ENCODE measurements around the gene CD34.

DNA sequence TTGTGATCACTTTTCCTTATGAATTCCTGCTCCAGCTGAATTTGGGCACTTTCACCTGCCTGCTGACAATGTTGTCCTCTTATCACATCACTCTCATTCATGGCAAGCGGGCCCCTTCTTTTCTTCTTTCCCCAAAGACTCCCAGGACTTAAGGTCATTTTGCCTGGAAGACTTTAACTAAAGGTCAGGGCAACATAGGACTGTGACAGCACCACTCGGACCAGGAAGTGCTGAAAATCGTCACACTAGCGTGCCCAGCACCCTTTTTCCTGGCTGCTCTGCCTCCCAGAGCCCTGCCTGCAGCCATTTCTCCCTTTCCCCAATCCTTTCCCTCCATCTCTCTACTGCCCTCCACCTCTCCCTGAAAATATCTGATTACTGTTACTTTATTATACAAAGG lies 35.4 kb downstream of the CD34 start:
- TF ChIP-seq TAF1 (IDR thresholded peaks at IDR 0.05; ENCODE audit: borderline replicate concordance, low read depth, low read length) = no peak
- TF ChIP-seq POLR2A (IDR thresholded peaks at IDR 0.05; ENCODE audit: low read depth, low read length) = no peak
- no peak for TF ChIP-seq POLR2AphosphoS5 (IDR thresholded peaks at IDR 0.05; ENCODE audit: low read depth, low read length)
